Karpas-422 (cell line): ENCODE measurements around the gene TSPAN11. TPM values are rescaled to one million over a fixed set of nuclear protein-coding genes. Genes with fewer than 3 reads are reported as not detected.
A peak's percentile ranks its signal among the peaks of the same experiment; 100 is the strongest.
"Not testable (repeated sequence)": the region's sequence is repeated elsewhere in the genome, so short reads cannot be mapped to it uniquely, and the experiment has no call there.

Experiments
- DNase-seq: peaks from one replicate; pipeline ENCODE4 v3.0.0-alpha.2; 2015
- H2AFZ ChIP-seq: fragments of 200-600 bp; sonication (generic); 2 replicates; pipeline ENCODE4 v1.6.1; 2014; ENCODE audit warnings: antibody characterized with exemption, low read length, mixed read lengths
- H3K27ac ChIP-seq: fragments of 200-600 bp; sonication (generic); 2 replicates; pipeline ENCODE4 v1.5.1; 2014; ENCODE audit warnings: mild to moderate bottlenecking, low read length, moderate library complexity
- H3K27me3 ChIP-seq: fragments of 200-600 bp; sonication (generic); 2 replicates; pipeline ENCODE4 v1.6.1; 2014; ENCODE audit warnings: low read length, mixed read lengths
- H3K36me3 ChIP-seq: fragments of 200-600 bp; sonication (generic); 2 replicates; pipeline ENCODE4 v1.6.1; 2014; ENCODE audit warnings: low read length, mixed read lengths; ENCODE audit not compliant: insufficient read depth
- H3K4me1 ChIP-seq: fragments of 200-600 bp; sonication (generic); 2 replicates; pipeline ENCODE4 v1.6.1; 2014; ENCODE audit warnings: mild to moderate bottlenecking, low read length, mixed read lengths
- H3K4me2 ChIP-seq: fragments of 200-600 bp; sonication (generic); 2 replicates; pipeline ENCODE4 v1.6.1; 2014; ENCODE audit warnings: low read length, low read depth, mild to moderate bottlenecking; ENCODE audit not compliant: poor library complexity, severe bottlenecking
- H3K4me3 ChIP-seq: fragments of 200-600 bp; sonication (generic); 2 replicates; pipeline ENCODE4 v1.5.1; 2014; ENCODE audit warnings: mild to moderate bottlenecking, antibody characterized with exemption, low read length, mixed read lengths
- H3K79me2 ChIP-seq: fragments of 200-600 bp; sonication (generic); 2 replicates; pipeline ENCODE4 v1.6.1; 2014; ENCODE audit warnings: mild to moderate bottlenecking, low read length, mixed read lengths
- H3K9ac ChIP-seq: fragments of 200-600 bp; sonication (generic); 2 replicates; pipeline ENCODE4 v1.6.0; 2014; ENCODE audit warnings: low read length
- H3K9me2 ChIP-seq: fragments of 200-600 bp; sonication (generic), shearing (Covaris generic); replicated peaks from 2 replicates; pipeline ENCODE4 v1.6.0; 2014; ENCODE audit warnings: mild to moderate bottlenecking, low read length, moderate library complexity; ENCODE audit not compliant: insufficient read depth
- H3K9me3 ChIP-seq: fragments of 300-700, 200-600 bp; sonication (generic); 2 replicates; pipeline ENCODE4 v1.6.1; 2014; ENCODE audit warnings: low read length, mixed read lengths
- H4K20me1 ChIP-seq: fragments of 200-600 bp; sonication (generic); 2 replicates; pipeline ENCODE4 v1.6.1; 2014; ENCODE audit warnings: mild to moderate bottlenecking, antibody characterized with exemption, low read length, low read depth; ENCODE audit not compliant: insufficient read depth
- total RNA-seq: library from RNA; depleted of rRNA; stranded (reverse); fragments of >200 nt; shearing (Covaris generic); gene quantifications from 2 replicates; pipeline ENCODE4 v1.2.3, GENCODE V29; 2014; ENCODE audit warnings: low replicate concordance

Gene TSPAN11
- total RNA-seq, 1 experiment from 2014 or later = not detected

- Histone ChIP-seq H3K9me2 (no peaks in the 10 kb centered on the region), H3K27me3 (no peaks in the 10 kb centered on the region), H4K20me1 (no peaks in the 10 kb centered on the region), H3K4me2 (no peak overlapping the region), H3K36me3 (no peaks in the 10 kb centered on the region), H3K27ac (no peak overlapping the region), H3K79me2 (no peaks in the 10 kb centered on the region), H3K9ac (no peak overlapping the region), H2AFZ (no peak overlapping the region), H3K9me3 (no peaks in the 10 kb centered on the region), H3K4me3 (no peak overlapping the region), H3K4me1 (no peaks in the 10 kb centered on the region)
- peak; percentile 48 for DNase-seq
These were observed 85.4 kb downstream of the TSPAN11 start for GRCh38 chr12:31011746-31012566.

- H3K36me3 ChIP-seq, H4K20me1 ChIP-seq, H2AFZ ChIP-seq, H3K27ac ChIP-seq, DNase-seq, H3K9me2 ChIP-seq, H3K9me3 ChIP-seq, H3K4me1 ChIP-seq, H3K9ac ChIP-seq, H3K79me2 ChIP-seq, H3K4me3 ChIP-seq, H3K27me3 ChIP-seq, H3K4me2 ChIP-seq: not testable (repeated sequence)
These were observed 86.0 kb downstream of the TSPAN11 start for GRCh38 chr12:31012567-31012891.

GRCh38 chr12:31015215-31015614 lies 88.7 kb downstream of the TSPAN11 start:
- Histone ChIP-seq H3K4me3 (no peak overlapping the region), H3K9me2 (no peaks in the 10 kb centered on the region), H3K9ac (no peak overlapping the region), H3K9me3 (no peaks in the 10 kb centered on the region), H3K79me2 (no peaks in the 10 kb centered on the region), H3K27ac (no peak overlapping the region), H3K27me3 (no peaks in the 10 kb centered on the region), H2AFZ (no peak overlapping the region), H3K4me1 (no peaks in the 10 kb centered on the region), H4K20me1 (no peaks in the 10 kb centered on the region), H3K4me2 (no peak overlapping the region), H3K36me3 (no peaks in the 10 kb centered on the region)
- DNase-seq = no peak

- H3K4me3 ChIP-seq = no peak overlapping the region
- no peak overlapping the region for H3K4me2 ChIP-seq
- H3K4me1 ChIP-seq = no peaks in the 10 kb centered on the region
- no peak overlapping the region for H3K9ac ChIP-seq
- no peaks in the 10 kb centered on the region for H3K9me3 ChIP-seq
- no peak for DNase-seq
- H3K27me3 ChIP-seq = no peaks in the 10 kb centered on the region
- no peaks in the 10 kb centered on the region for H4K20me1 ChIP-seq
- no peaks in the 10 kb centered on the region for H3K79me2 ChIP-seq
- H3K27ac ChIP-seq = no peak overlapping the region
- no peak overlapping the region for H2AFZ ChIP-seq
- H3K9me2 ChIP-seq = no peaks in the 10 kb centered on the region
- H3K36me3 ChIP-seq = no peaks in the 10 kb centered on the region
These were observed 89.5 kb downstream of the TSPAN11 start for GRCh38 chr12:31016057-31016456.

- Histone ChIP-seq H3K4me3 (no peak overlapping the region), H2AFZ (no peak overlapping the region), H3K79me2 (no peaks in the 10 kb centered on the region), H3K36me3 (no peaks in the 10 kb centered on the region), H3K4me2 (no peak overlapping the region), H3K4me1 (no peaks in the 10 kb centered on the region; the same call in 1 of the 2 replicates), H3K27me3 (no peaks in the 10 kb centered on the region), H3K9me2 (no peaks in the 10 kb centered on the region), H4K20me1 (no peaks in the 10 kb centered on the region), H3K9me3 (no peaks in the 10 kb centered on the region), H3K27ac (no peak overlapping the region), H3K9ac (no peak overlapping the region)
- no peak for DNase-seq
These were observed 91.0 kb downstream of the TSPAN11 start for GRCh38 chr12:31017535-31017934.

- Histone ChIP-seq H3K36me3 (no peaks in the 10 kb centered on the region), H3K79me2 (no peaks in the 10 kb centered on the region), H3K4me1 (no peaks in the 10 kb centered on the region; the same call in 1 of the 2 replicates), H2AFZ (no peak overlapping the region), H3K9me3 (no peaks in the 10 kb centered on the region), H3K27me3 (no peaks in the 10 kb centered on the region), H3K4me3 (no peak overlapping the region), H3K4me2 (no peak overlapping the region), H4K20me1 (no peaks in the 10 kb centered on the region), H3K9me2 (no peaks in the 10 kb centered on the region), H3K27ac (no peak overlapping the region), H3K9ac (no peak overlapping the region)
- DNase-seq = no peak
These were observed 91.7 kb downstream of the TSPAN11 start for GRCh38 chr12:31018106-31018789.

GRCh38 chr12:31018790-31019505 lies 92.4 kb downstream of the TSPAN11 start:
- Histone ChIP-seq H3K36me3 (no peaks in the 10 kb centered on the region), H4K20me1 (no peaks in the 10 kb centered on the region), H3K4me2 (no peak overlapping the region), H3K4me1 (no peaks in the 10 kb centered on the region; the same call in 1 of the 2 replicates), H3K27ac (no peak overlapping the region), H3K4me3 (no peak overlapping the region), H2AFZ (no peak overlapping the region), H3K9me3 (no peaks in the 10 kb centered on the region), H3K79me2 (no peaks in the 10 kb centered on the region), H3K9me2 (no peaks in the 10 kb centered on the region), H3K27me3 (no peaks in the 10 kb centered on the region), H3K9ac (no peak overlapping the region)
- DNase-seq = no peak

- no peak for DNase-seq
- no peak overlapping the region for H3K9ac ChIP-seq
- H3K27ac ChIP-seq = no peak overlapping the region
- H3K4me3 ChIP-seq = no peak overlapping the region
- H3K9me3 ChIP-seq = no peaks in the 10 kb centered on the region
- H2AFZ ChIP-seq = no peak overlapping the region
- H3K4me2 ChIP-seq = no peak overlapping the region
- H3K79me2 ChIP-seq = no peaks in the 10 kb centered on the region
- H3K27me3 ChIP-seq = no peaks in the 10 kb centered on the region
- no peaks in the 10 kb centered on the region for H3K36me3 ChIP-seq
- no peaks in the 10 kb centered on the region for H3K9me2 ChIP-seq
- no peaks in the 10 kb centered on the region; the same call in 1 of the 2 replicates for H3K4me1 ChIP-seq
- H4K20me1 ChIP-seq = no peaks in the 10 kb centered on the region
These were observed 93.0 kb downstream of the TSPAN11 start for GRCh38 chr12:31019561-31019960.
